Stomach smooth muscle (tissue), 2 donors: ENCODE results near the gene SCGB3A1.

ENCODE experiments used
- H3K27ac ChIP-seq: one replicate; pipeline ENCODE4 v1.7.0; 2013; ENCODE audit warnings: mild to moderate bottlenecking, low read length, inconsistent platforms
- H3K27me3 ChIP-seq, 2 donors: one replicate each; pipeline ENCODE4 v1.7.0; 2013; ENCODE audit warnings: low read length in 2 of 2; ENCODE audit not compliant: insufficient read depth in 2 of 2, control insufficient read depth in 1 of 2
- H3K36me3 ChIP-seq, 2 donors: one replicate each; pipeline ENCODE4 v1.7.0; 2013; ENCODE audit warnings: low read length in 2 of 2; ENCODE audit not compliant: control insufficient read depth in 2 of 2, insufficient read depth in 2 of 2
- H3K4me1 ChIP-seq: one replicate; pipeline ENCODE4 v1.7.0; 2013; ENCODE audit warnings: low read length; ENCODE audit not compliant: control insufficient read depth, insufficient read depth
- H3K4me3 ChIP-seq, 2 donors: one replicate each; pipeline ENCODE4 v1.7.0; 2013; ENCODE audit warnings: low read length in 2 of 2
- H3K9ac ChIP-seq, 2 donors: one replicate each; pipeline ENCODE4 v1.7.0; 2013; ENCODE audit warnings: low read length in 2 of 2, mild to moderate bottlenecking in 1 of 2
- H3K9me3 ChIP-seq, 2 donors: one replicate each; pipeline ENCODE4 v1.7.0; 2013; ENCODE audit warnings: low read length in 2 of 2; ENCODE audit not compliant: control insufficient read depth in 2 of 2
- donor health status: healthy.
- donor health status: Pancreatic carcinoma.

SCGB3A1 gene

GRCh38 chr5:180595381-180596114, 4.2 kb upstream of the SCGB3A1 start:
- H3K9ac ChIP-seq, result no peak overlapping the region
- H3K27me3 ChIP-seq, result peaks cover 14 to 20% of the 10 kb centered on the region in 2 donors
- no peaks in the 10 kb centered on the region for H3K9me3 ChIP-seq
- no peak overlapping the region for H3K27ac ChIP-seq
- H3K4me3 ChIP-seq, result no peak overlapping the region
- peaks cover 3% of the 10 kb centered on the region for H3K4me1 ChIP-seq
- no peaks in the 10 kb centered on the region for H3K36me3 ChIP-seq

- Histone ChIP-seq H3K4me3 (no peak overlapping the region), H3K9me3 (no peaks in the 10 kb centered on the region), H3K9ac (no peak overlapping the region), H3K4me1 (peaks cover 3% of the 10 kb centered on the region), H3K36me3 (no peaks in the 10 kb centered on the region), H3K27me3 (peaks cover 17 to 25% of the 10 kb centered on the region in 2 donors), H3K27ac (no peak overlapping the region)
Observed at GRCh38 chr5:180595046-180595379, 3.7 kb upstream of the SCGB3A1 start.

GRCh38 chr5:180594311-180595045, 3.2 kb upstream of the SCGB3A1 start:
- H3K27me3 ChIP-seq, result peaks cover 22 to 31% of the 10 kb centered on the region in 2 donors
- H3K4me1 ChIP-seq, result peaks cover 3% of the 10 kb centered on the region
- H3K9ac ChIP-seq, result no peak overlapping the region
- H3K27ac ChIP-seq, result no peak overlapping the region
- no peak overlapping the region for H3K4me3 ChIP-seq
- no peaks in the 10 kb centered on the region for H3K9me3 ChIP-seq
- no peaks in the 10 kb centered on the region for H3K36me3 ChIP-seq

GRCh38 chr5:180593446-180594206, 2.3 kb upstream of the SCGB3A1 start:
- Histone ChIP-seq H3K27me3 (peaks cover 22 to 35% of the 10 kb centered on the region in 2 donors), H3K4me3 (no peak overlapping the region)

GRCh38 chr5:180592176-180592575, 877 bp upstream of the SCGB3A1 start:
- Histone ChIP-seq H3K9ac (no peak overlapping the region), H3K27me3 (peaks cover 20 to 35% of the 10 kb centered on the region in 2 donors), H3K27ac (no peak overlapping the region), H3K4me1 (peaks cover 3% of the 10 kb centered on the region), H3K36me3 (no peaks in the 10 kb centered on the region), H3K9me3 (no peaks in the 10 kb centered on the region), H3K4me3 (no peak overlapping the region)

More at GRCh38 chr5:180593446-180594206, 2.3 kb upstream of the SCGB3A1 start:
- Histone ChIP-seq H3K4me1 (peaks cover 3% of the 10 kb centered on the region), H3K9me3 (no peaks in the 10 kb centered on the region), H3K27ac (no peak overlapping the region), H3K36me3 (no peaks in the 10 kb centered on the region), H3K9ac (no peak overlapping the region)

- Histone ChIP-seq H3K27ac (no peak overlapping the region), H3K36me3 (no peaks in the 10 kb centered on the region), H3K9ac (no peak overlapping the region), H3K27me3 (peaks cover 22 to 35% of the 10 kb centered on the region in 2 donors), H3K9me3 (peaks cover 0 to under 1% of the 10 kb centered on the region in 2 donors), H3K4me1 (peaks cover 3% of the 10 kb centered on the region), H3K4me3 (no peak overlapping the region)
Observed at GRCh38 chr5:180590543-180591310, 572 bp downstream of the SCGB3A1 start.

- Histone ChIP-seq H3K9me3 (peaks cover 0 to 3% of the 10 kb centered on the region in 2 donors), H3K27me3 (peaks cover 22 to 35% of the 10 kb centered on the region in 2 donors), H3K27ac (no peak overlapping the region), H3K9ac (no peak overlapping the region), H3K4me3 (no peak overlapping the region), H3K4me1 (peaks cover 3% of the 10 kb centered on the region), H3K36me3 (no peaks in the 10 kb centered on the region)
Observed at GRCh38 chr5:180589771-180590542, 1.3 kb downstream of the SCGB3A1 start.

- peaks cover 3% of the 10 kb centered on the region for H3K4me1 ChIP-seq
- H3K9me3 ChIP-seq, result peaks cover 0 to 3% of the 10 kb centered on the region in 2 donors
- no peaks in the 10 kb centered on the region for H3K36me3 ChIP-seq
- H3K9ac ChIP-seq, result no peak overlapping the region
- H3K27ac ChIP-seq, result no peak overlapping the region
- H3K27me3 ChIP-seq, result peaks cover 10 to 27% of the 10 kb centered on the region in 2 donors
- H3K4me3 ChIP-seq, result no peak overlapping the region
Observed at GRCh38 chr5:180586870-180587269, 4.4 kb downstream of the SCGB3A1 start.

- H3K27me3 ChIP-seq, result peaks cover 10 to 22% of the 10 kb centered on the region in 2 donors
- H3K4me1 ChIP-seq, result no peaks in the 10 kb centered on the region
- peaks cover 0 to 3% of the 10 kb centered on the region in 2 donors for H3K9me3 ChIP-seq
- H3K36me3 ChIP-seq, result no peaks in the 10 kb centered on the region
- H3K9ac ChIP-seq, result no peak overlapping the region
- H3K27ac ChIP-seq, result no peak overlapping the region
- H3K4me3 ChIP-seq, result no peak overlapping the region
Observed at GRCh38 chr5:180586204-180586603, 5.1 kb downstream of the SCGB3A1 start.
